Tibial nerve (tissue), 4 donors: ENCODE measurements around the gene TULP4. TPM values are rescaled to one million over a fixed set of nuclear protein-coding genes. Genes with fewer than 3 reads are reported as not detected.

ENCODE experiments used
- DNase-seq, 2 donors: peaks; one replicate each; pipeline ENCODE4 v3.0.0-alpha.2; 2019; ENCODE audit warnings: low spot score in 2 of 2
- H3K27ac ChIP-seq, 4 donors: fragments of 200-600 bp; sonication (generic) in 3 of 4; one replicate each; pipeline ENCODE4 v1.5.1; 2017 to 2019; ENCODE audit warnings: mild to moderate bottlenecking in 1 of 4
- H3K27me3 ChIP-seq, 2 donors: fragments of 200-600 bp; sonication (generic) in 1 of 2; one replicate each; pipeline versions ENCODE4 v1.5.1 to v1.6.0; 2017 to 2019
- H3K36me3 ChIP-seq, 3 donors: fragments of 200-600 bp; sonication (generic); one replicate each; pipeline ENCODE4 v1.5.1; 2018 to 2019
- H3K4me1 ChIP-seq, 4 donors: fragments of 200-600 bp; sonication (generic) in 3 of 4; one replicate each; pipeline ENCODE4 v1.5.1; 2017 to 2019
- H3K4me3 ChIP-seq, 4 donors: fragments of 200-600 bp; sonication (generic) in 3 of 4; one replicate each; pipeline ENCODE4 v1.5.1; 2017 to 2019; ENCODE audit warnings: mild to moderate bottlenecking in 1 of 4, moderate library complexity in 1 of 4
- H3K9me3 ChIP-seq, 4 donors: fragments of 200-600 bp; sonication (generic) in 3 of 4; one replicate each; pipeline ENCODE4 v1.5.1; 2017 to 2019
- EP300 ChIP-seq, 2 donors: sonication (generic); formaldehyde crosslinking; IDR thresholded peaks; one replicate each; pipeline ENCODE4 v1.6.1; 2017; ENCODE audit warnings: antibody characterized with exemption in 2 of 2, mild to moderate bottlenecking in 1 of 2
- POLR2A ChIP-seq, 2 donors: fragments of 450-650 bp; IDR thresholded peaks; one replicate each; pipeline ENCODE4 v1.6.1; 2017; ENCODE audit warnings: antibody characterized with exemption in 2 of 2, mild to moderate bottlenecking in 2 of 2, moderate library complexity in 2 of 2
- whole genome bisulfite sequencing, 2 donors: methylation state at CpG; one replicate each; pipeline ENCODE4 v1.1.5; 2018; 5-methylcytosine and 5-hydroxymethylcytosine counted together
- total RNA-seq, 4 donors: library from RNA; depleted of rRNA; stranded (reverse); fragments of >200 nt; gene quantifications; one replicate each; pipeline ENCODE4 v1.1.0, GENCODE V29; 2016
- TF ChIP-seq, protein P1 (sequence below), 5 experiments: fragments of 200-600 bp in 3 of 5; fragments of 450-650 bp in 2 of 5; sonication (generic) in 3 of 5; IDR thresholded peaks; one replicate each; pipeline ENCODE4 v1.5.1; 2016 to 2019; ENCODE audit warnings: antibody characterized with exemption in 5 of 5, mild to moderate bottlenecking in 3 of 5, moderate library complexity in 2 of 5

The TULP4 gene
- total RNA-seq, 4 donors from 2014 or later = 91.2 to 109 (median 101) TPM

DNA sequence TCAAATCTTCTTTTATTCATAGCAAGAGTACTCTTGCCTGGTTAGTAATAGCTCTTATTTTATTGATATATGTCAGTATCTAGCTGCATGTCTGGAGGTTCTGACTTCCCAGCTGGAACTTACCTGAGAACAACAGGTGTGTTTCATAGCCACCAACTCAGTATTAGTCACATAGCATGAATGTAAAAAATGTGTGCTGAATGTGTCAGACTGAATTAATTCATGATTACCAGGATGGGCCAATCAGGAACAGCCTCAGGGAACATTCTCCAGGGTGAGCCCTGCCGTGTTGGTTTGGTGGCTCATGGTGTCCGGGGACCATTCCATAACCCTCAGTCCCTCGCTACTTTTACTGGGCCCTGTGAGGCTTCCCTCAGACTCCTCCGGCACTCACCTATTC is 99.7 kb downstream of the TULP4 start:
- Histone ChIP-seq H3K36me3 (peaks cover 0 to 12% (median 0%) of the 10 kb centered on the region in 3 donors), H3K4me3 (no peak overlapping the region), H3K4me1 (peaks cover 0 to 22% (median 11%) of the 10 kb centered on the region in 4 donors), H3K27ac (no peak overlapping the region), H3K27me3 (no peaks in the 10 kb centered on the region), H3K9me3 (no peaks in the 10 kb centered on the region)
- DNase-seq = no peak
- TF ChIP-seq EP300 (IDR thresholded peaks at IDR 0.05) (no peak), POLR2A (IDR thresholded peaks at IDR 0.05) (no peak)
- WGBS, 2 donors = 94 to 96% methylated on average over 4 of the region's 4 CpGs

DNA sequence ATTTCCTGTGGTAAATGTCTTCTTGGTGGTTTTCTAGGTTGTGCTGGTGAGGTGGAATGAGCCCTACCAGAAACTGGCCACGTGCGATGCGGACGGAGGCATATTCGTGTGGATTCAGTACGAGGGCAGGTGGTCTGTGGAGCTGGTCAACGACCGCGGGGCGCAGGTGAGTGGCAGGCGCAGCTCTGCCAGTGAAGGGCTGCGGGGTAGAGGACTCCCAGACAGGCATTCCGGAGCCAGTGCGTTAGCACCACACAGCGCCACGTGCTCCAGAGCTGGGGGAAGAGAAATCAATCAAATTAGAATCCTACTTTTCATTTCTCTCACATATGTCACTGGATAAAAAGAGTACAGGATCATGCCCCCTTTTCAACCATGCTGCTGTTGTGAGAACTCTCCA is 100.8 kb downstream of the TULP4 start:
- TF ChIP-seq POLR2A (IDR thresholded peaks at IDR 0.05) (no peak), EP300 (IDR thresholded peaks at IDR 0.05) (no peak)
- TF ChIP-seq, protein P1, sequence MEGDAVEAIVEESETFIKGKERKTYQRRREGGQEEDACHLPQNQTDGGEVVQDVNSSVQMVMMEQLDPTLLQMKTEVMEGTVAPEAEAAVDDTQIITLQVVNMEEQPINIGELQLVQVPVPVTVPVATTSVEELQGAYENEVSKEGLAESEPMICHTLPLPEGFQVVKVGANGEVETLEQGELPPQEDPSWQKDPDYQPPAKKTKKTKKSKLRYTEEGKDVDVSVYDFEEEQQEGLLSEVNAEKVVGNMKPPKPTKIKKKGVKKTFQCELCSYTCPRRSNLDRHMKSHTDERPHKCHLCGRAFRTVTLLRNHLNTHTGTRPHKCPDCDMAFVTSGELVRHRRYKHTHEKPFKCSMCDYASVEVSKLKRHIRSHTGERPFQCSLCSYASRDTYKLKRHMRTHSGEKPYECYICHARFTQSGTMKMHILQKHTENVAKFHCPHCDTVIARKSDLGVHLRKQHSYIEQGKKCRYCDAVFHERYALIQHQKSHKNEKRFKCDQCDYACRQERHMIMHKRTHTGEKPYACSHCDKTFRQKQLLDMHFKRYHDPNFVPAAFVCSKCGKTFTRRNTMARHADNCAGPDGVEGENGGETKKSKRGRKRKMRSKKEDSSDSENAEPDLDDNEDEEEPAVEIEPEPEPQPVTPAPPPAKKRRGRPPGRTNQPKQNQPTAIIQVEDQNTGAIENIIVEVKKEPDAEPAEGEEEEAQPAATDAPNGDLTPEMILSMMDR (IDR thresholded peaks at IDR 0.05) = no peak
- H3K36me3 ChIP-seq = peaks cover 0 to 12% (median 0%) of the 10 kb centered on the region in 3 donors
- no peak overlapping the region for H3K27ac ChIP-seq
- DNase-seq = no peak
- 96 to 98% methylated on average over 16 of the region's 16 CpGs for WGBS, 2 donors
- no peaks in the 10 kb centered on the region for H3K27me3 ChIP-seq
- H3K9me3 ChIP-seq = no peaks in the 10 kb centered on the region
- no peak overlapping the region for H3K4me3 ChIP-seq
- H3K4me1 ChIP-seq = peaks cover 0 to 18% (median 11%) of the 10 kb centered on the region in 4 donors

DNA sequence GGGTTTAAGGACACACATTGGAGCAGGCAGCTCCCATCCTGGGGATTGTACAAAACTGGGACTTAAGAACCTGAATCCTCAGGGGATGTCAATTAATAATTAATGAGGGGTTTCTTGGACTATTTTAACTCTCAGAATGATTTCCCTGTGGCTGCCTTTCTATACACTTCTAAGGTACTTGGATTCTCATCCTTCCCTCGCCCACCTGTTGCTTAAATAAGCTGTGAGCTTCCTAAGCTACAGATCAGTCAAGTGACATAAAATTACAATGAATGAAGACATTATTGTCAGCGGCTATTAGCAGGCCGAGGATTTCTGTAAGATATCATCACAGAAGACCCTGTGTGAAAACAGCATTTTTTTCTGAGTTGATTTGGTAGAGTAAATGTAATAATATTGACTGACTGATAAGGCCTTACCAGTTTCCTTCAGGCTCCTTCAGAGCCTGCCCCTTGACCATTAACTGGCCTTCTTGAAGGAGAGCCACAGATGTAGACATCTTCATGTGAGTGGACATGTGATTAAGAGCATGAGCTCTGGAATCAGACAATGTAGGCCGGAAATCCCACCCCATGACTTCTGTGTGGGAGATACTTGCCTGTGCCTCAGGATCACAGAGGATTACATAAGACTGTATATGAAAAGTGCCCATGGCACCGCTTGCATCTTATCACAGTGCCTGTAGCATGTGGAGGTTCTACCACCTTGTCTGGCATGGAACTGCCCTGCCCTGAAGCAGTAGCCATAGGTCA is 101.7 kb downstream of the TULP4 start:
- DNase-seq = no peak
- Histone ChIP-seq H3K4me1 (peaks cover 0 to 14% (median 4%) of the 10 kb centered on the region in 4 donors), H3K4me3 (no peak overlapping the region), H3K27me3 (no peaks in the 10 kb centered on the region), H3K36me3 (peaks cover 0 to 12% (median 0%) of the 10 kb centered on the region in 3 donors), H3K27ac (peak overlapping the region in 1 of 4 donors; percentile 6), H3K9me3 (peaks cover 0 to 2% (median 0%) of the 10 kb centered on the region in 4 donors)
- TF ChIP-seq, protein P1 (IDR thresholded peaks at IDR 0.05) = no peak
- no peak for TF ChIP-seq POLR2A (IDR thresholded peaks at IDR 0.05)
- TF ChIP-seq EP300 (IDR thresholded peaks at IDR 0.05) = no peak
- 90 to 92% methylated on average over 5 of the region's 5 CpGs for WGBS, 2 donors

DNA sequence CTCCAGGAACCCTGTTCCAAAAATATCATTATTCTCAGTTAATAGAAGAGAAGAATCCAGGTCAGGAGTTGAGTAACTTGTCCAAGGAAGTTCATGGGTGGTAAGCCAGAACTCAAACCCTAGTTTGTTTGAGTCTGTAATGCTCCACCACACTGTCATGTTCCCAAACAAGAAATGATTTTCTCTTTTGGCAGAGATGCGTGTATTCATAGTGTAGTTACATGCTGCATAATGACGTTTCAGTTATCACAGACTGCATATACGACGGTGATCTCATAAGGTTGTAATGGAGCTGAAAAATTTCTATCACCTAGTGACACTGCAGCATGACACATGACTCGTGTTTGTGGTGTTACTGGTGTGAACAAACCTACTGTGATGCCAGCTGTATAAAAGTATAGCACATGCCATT is 102.6 kb downstream of the TULP4 start:
- no peak for DNase-seq
- H3K4me1 ChIP-seq = peaks cover 0 to 6% (median 0%) of the 10 kb centered on the region in 4 donors

DNA sequence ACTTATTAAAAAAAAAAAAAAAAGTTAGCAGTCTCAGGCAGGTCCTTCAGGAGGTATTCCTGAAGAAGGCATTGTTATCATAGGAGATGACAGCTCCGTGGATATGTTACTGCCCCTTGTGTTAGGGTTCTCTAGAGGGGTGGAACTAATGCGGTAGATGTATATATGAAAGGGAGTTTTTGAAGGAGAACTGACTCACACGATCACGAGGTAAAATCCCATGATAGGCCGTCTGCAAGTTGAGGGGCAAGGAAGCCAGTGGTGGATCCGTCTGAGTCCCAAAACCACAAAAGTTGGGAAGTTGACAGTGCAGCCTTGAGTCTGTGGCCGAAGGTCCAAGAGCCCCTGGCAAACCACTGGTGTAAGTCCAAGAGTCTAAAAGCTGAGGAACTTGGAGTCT is 103.4 kb downstream of the TULP4 start:
- Histone ChIP-seq H3K4me3 (no peak overlapping the region), H3K9me3 (peaks cover 0 to 5% (median 0%) of the 10 kb centered on the region in 4 donors), H3K36me3 (peaks cover 0 to 12% (median 0%) of the 10 kb centered on the region in 3 donors), H3K27ac (no peak overlapping the region), H3K4me1 (peaks cover 0 to 6% (median 0%) of the 10 kb centered on the region in 4 donors), H3K27me3 (no peaks in the 10 kb centered on the region)
- WGBS, 2 donors = 89 to 96% methylated on average over 7 of the region's 7 CpGs
- DNase-seq = no peak
- TF ChIP-seq, protein P1 (IDR thresholded peaks at IDR 0.05) = no peak
- TF ChIP-seq EP300 (IDR thresholded peaks at IDR 0.05) = no peak
- no peak for TF ChIP-seq POLR2A (IDR thresholded peaks at IDR 0.05)

More for the DNA sequence above, 102.6 kb downstream of the TULP4 start:
- TF ChIP-seq EP300 (IDR thresholded peaks at IDR 0.05) = no peak
- TF ChIP-seq POLR2A (IDR thresholded peaks at IDR 0.05) = no peak
- TF ChIP-seq, protein P1 (IDR thresholded peaks at IDR 0.05) = no peak
- no peak overlapping the region for H3K4me3 ChIP-seq
- H3K36me3 ChIP-seq = peaks cover 0 to 12% (median 0%) of the 10 kb centered on the region in 3 donors
- H3K27ac ChIP-seq = peak overlapping the region in 1 of 4 donors; percentile 6
- no peaks in the 10 kb centered on the region for H3K27me3 ChIP-seq
- peaks cover 0 to 5% (median 0%) of the 10 kb centered on the region in 4 donors for H3K9me3 ChIP-seq
- 53 to 62% methylated on average over 5 of the region's 5 CpGs for WGBS, 2 donors
